ENCODE data around the gene ZMYND15.

DNA sequence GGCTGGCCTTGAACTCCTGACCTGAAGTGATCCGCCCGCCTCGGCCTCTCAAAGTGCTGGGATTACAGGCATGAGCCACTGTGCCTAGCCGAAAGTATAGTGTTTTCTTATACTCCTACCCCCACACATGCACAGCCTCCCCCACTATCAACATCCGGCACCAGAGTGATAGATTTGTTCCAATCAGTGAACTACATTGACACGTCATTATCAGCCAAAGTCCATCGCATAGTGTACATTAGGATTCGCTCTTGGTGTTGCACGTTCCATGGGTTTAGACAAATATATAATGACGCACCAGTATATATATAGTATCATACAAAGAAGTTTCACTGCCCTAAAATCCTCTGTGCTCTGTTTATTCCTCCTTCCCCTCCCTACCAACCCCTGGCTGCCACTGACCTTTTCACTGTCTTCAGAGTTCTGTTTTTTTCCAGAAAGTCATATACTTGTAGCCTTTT is 20.2 kb downstream of the ZMYND15 start:
- TF ChIP-seq, protein P1, sequence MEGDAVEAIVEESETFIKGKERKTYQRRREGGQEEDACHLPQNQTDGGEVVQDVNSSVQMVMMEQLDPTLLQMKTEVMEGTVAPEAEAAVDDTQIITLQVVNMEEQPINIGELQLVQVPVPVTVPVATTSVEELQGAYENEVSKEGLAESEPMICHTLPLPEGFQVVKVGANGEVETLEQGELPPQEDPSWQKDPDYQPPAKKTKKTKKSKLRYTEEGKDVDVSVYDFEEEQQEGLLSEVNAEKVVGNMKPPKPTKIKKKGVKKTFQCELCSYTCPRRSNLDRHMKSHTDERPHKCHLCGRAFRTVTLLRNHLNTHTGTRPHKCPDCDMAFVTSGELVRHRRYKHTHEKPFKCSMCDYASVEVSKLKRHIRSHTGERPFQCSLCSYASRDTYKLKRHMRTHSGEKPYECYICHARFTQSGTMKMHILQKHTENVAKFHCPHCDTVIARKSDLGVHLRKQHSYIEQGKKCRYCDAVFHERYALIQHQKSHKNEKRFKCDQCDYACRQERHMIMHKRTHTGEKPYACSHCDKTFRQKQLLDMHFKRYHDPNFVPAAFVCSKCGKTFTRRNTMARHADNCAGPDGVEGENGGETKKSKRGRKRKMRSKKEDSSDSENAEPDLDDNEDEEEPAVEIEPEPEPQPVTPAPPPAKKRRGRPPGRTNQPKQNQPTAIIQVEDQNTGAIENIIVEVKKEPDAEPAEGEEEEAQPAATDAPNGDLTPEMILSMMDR (IDR thresholded peaks at IDR 0.05; ENCODE audit: insufficient read depth, low read length): no peak
- TF ChIP-seq SPI1 (IDR thresholded peaks at IDR 0.05; ENCODE audit: borderline replicate concordance, low read depth): no peak
- TF ChIP-seq POLR2AphosphoS5 (IDR thresholded peaks at IDR 0.05; ENCODE audit: low read depth): no peak
- TF ChIP-seq, protein P2, sequence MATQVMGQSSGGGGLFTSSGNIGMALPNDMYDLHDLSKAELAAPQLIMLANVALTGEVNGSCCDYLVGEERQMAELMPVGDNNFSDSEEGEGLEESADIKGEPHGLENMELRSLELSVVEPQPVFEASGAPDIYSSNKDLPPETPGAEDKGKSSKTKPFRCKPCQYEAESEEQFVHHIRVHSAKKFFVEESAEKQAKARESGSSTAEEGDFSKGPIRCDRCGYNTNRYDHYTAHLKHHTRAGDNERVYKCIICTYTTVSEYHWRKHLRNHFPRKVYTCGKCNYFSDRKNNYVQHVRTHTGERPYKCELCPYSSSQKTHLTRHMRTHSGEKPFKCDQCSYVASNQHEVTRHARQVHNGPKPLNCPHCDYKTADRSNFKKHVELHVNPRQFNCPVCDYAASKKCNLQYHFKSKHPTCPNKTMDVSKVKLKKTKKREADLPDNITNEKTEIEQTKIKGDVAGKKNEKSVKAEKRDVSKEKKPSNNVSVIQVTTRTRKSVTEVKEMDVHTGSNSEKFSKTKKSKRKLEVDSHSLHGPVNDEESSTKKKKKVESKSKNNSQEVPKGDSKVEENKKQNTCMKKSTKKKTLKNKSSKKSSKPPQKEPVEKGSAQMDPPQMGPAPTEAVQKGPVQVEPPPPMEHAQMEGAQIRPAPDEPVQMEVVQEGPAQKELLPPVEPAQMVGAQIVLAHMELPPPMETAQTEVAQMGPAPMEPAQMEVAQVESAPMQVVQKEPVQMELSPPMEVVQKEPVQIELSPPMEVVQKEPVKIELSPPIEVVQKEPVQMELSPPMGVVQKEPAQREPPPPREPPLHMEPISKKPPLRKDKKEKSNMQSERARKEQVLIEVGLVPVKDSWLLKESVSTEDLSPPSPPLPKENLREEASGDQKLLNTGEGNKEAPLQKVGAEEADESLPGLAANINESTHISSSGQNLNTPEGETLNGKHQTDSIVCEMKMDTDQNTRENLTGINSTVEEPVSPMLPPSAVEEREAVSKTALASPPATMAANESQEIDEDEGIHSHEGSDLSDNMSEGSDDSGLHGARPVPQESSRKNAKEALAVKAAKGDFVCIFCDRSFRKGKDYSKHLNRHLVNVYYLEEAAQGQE (IDR thresholded peaks at IDR 0.05; ENCODE audit: insufficient replicate concordance, low read depth): no peak
